BE2C (cell line): ENCODE measurements around the gene VAV2.

Source experiments
- DNase-seq: peaks from one replicate; pipeline ENCODE4 v3.0.0-alpha.2; 2020
- H3K27me3 ChIP-seq: fragments of 250-450 bp; sonication (Bioruptor Pico); 2 replicates; pipeline ENCODE4 v1.5.1; 2020; ENCODE audit warnings: mild to moderate bottlenecking
- H3K36me3 ChIP-seq: fragments of 250-450 bp; sonication (Bioruptor Pico); 2 replicates; pipeline ENCODE4 v1.5.1; 2020; ENCODE audit warnings: mild to moderate bottlenecking
- H3K4me1 ChIP-seq: fragments of 250-450 bp; sonication (Bioruptor Pico); 2 replicates; pipeline ENCODE4 v1.5.1; 2020
- H3K4me3 ChIP-seq: 2 replicates; pipeline ENCODE4 v1.5.1; 2011; ENCODE audit warnings: low read depth, low read length
- H3K9me3 ChIP-seq: fragments of 250-450 bp; sonication (Bioruptor Pico); 2 replicates; pipeline ENCODE4 v1.5.1; 2020
- TF ChIP-seq, protein P1 (sequence below): IDR thresholded peaks from 2 replicates; pipeline ENCODE4 v1.5.1; 2012; ENCODE audit warnings: mild to moderate bottlenecking, low read depth, low read length

The VAV2 gene

DNA sequence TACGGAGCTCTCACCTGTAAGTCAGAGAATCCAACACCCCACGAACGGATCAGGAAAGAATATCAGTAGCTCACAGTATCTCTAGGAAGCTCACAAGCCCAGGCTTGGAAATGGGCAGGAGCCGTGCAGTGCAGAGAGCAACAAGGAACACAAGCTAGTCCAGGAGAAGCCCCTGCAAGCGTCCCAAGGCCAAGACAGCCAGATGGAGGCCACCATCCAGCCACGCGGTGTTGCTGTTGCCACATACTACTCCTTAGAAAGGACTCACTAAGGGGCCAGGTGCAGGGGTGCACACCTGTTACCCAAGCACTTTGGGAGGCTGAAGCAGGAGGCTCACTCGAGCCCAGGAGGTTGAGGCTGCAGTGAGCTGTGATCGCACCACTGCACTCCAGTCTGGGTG is 15.4 kb upstream of the VAV2 start:
- DNase-seq = no peak
- TF ChIP-seq, protein P1, sequence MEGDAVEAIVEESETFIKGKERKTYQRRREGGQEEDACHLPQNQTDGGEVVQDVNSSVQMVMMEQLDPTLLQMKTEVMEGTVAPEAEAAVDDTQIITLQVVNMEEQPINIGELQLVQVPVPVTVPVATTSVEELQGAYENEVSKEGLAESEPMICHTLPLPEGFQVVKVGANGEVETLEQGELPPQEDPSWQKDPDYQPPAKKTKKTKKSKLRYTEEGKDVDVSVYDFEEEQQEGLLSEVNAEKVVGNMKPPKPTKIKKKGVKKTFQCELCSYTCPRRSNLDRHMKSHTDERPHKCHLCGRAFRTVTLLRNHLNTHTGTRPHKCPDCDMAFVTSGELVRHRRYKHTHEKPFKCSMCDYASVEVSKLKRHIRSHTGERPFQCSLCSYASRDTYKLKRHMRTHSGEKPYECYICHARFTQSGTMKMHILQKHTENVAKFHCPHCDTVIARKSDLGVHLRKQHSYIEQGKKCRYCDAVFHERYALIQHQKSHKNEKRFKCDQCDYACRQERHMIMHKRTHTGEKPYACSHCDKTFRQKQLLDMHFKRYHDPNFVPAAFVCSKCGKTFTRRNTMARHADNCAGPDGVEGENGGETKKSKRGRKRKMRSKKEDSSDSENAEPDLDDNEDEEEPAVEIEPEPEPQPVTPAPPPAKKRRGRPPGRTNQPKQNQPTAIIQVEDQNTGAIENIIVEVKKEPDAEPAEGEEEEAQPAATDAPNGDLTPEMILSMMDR = no peak
- H3K27me3 ChIP-seq = no peaks in the 10 kb centered on the region
- H3K36me3 ChIP-seq = no peaks in the 10 kb centered on the region
- peaks cover 10% of the 10 kb centered on the region for H3K4me1 ChIP-seq
- H3K9me3 ChIP-seq = no peaks in the 10 kb centered on the region
- no peak overlapping the region for H3K4me3 ChIP-seq

DNA sequence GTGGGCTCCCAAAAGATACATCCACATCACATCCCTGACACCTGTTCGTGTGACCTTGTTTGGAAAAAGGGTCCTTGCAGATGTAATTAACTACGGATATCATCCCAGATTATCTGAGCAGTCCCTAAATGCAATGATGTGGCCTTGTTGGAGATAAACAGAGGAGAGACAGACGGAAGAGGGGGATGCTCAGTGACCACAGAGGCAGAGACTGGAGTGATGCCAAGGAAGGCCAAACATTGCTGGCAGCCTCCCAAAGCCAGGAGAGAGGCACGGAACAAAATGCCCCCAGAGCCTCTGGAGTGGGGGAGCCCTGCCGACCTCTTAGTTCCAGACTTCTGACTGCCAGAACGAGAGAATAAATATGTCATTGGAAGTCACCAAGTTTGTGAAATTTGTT is 15.0 kb upstream of the VAV2 start:
- Histone ChIP-seq H3K27me3 (no peaks in the 10 kb centered on the region), H3K9me3 (no peaks in the 10 kb centered on the region), H3K4me3 (no peak overlapping the region), H3K4me1 (peaks cover 10% of the 10 kb centered on the region), H3K36me3 (no peaks in the 10 kb centered on the region)
- TF ChIP-seq, protein P1 = no peak
- DNase-seq = peak; percentile 65

DNA sequence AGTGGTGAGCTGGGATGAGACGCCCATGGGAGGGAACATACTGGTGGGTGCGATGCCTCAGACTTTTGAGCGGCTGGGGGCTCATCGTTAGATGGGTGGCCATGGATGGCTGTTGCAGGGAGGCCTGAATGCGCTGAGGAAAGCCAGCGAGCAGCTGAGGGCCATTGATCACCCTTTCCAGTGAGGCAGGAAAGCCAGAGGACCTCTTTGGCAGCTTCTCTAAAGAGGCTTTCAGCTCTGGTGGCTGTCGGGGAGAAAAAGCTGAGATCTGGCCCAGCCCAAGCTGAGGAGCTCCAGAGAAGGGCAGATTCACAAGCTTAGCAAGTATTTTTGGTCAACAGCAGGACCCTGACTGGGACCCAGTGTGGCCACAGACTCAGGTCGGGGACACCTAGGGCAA is 13.3 kb upstream of the VAV2 start:
- no peaks in the 10 kb centered on the region for H3K9me3 ChIP-seq
- no peak for DNase-seq
- H3K27me3 ChIP-seq = no peaks in the 10 kb centered on the region
- H3K4me3 ChIP-seq = no peak overlapping the region
- H3K36me3 ChIP-seq = no peaks in the 10 kb centered on the region
- H3K4me1 ChIP-seq = peaks cover 10% of the 10 kb centered on the region
- TF ChIP-seq, protein P1 = no peak

DNA sequence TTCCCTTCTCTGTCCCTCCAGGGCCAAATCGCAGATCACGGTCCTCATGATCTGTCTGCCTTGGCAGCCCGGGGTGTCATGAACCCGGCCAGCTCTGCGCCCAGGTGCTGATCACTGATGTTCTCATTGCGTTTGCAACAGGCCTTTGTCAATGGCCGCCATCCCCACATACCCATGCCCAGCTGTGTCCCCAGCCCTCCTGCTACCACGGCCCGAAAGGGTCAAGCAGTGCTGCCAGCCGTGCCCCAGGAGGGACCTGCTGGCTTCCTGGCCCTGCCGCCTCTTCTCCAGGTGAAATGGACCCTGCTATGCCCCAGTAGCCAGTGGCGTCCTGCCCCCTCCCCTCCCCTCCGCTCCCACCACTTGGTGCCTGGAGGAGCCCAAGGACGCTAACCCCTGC is 12.8 kb upstream of the VAV2 start:
- Histone ChIP-seq H3K27me3 (no peaks in the 10 kb centered on the region), H3K36me3 (no peaks in the 10 kb centered on the region), H3K4me1 (peaks cover 10% of the 10 kb centered on the region), H3K4me3 (no peak overlapping the region), H3K9me3 (no peaks in the 10 kb centered on the region)
- no peak for DNase-seq
- TF ChIP-seq, protein P1 = no peak

DNA sequence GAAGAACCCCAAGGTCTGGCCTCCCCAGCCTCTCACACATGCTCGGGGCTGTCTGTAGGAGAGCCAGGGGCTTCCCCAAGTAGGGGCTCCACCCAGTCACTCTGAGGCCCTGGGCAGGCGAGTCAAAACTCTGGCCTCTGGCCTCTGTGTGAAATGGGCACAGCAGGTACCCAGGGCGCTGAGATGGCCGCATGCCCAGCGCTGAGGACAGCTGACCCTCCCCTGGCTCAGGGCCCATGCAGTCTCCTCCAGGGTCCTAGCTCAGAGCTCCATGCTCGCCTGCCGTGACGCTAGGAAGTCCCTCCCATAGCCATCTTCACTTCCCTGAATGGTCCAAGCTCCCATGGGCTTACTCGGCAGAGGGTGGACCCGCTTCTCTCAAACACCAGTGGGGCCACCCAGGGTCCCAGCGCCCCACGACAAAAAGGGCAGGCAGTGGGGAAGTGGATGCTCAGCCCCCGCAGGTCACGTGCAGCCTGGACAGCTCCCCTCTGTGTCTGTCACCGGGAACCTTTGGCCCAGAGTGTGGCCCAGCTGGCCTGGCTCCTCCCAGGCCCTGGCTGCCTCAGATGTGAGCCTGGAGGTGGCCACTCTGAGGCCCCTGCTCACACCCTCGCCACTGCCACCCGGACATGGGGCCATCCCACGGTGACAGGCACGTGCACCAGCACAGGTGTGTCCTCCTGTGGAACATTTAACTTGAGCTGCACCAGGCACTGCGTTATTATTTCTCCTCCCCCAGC is 12.2 kb upstream of the VAV2 start:
- peaks cover 10% of the 10 kb centered on the region for H3K4me1 ChIP-seq
- DNase-seq = no peak
- no peaks in the 10 kb centered on the region for H3K27me3 ChIP-seq
- TF ChIP-seq, protein P1 = no peak
- no peaks in the 10 kb centered on the region for H3K36me3 ChIP-seq
- H3K9me3 ChIP-seq = no peaks in the 10 kb centered on the region
- no peak overlapping the region for H3K4me3 ChIP-seq

DNA sequence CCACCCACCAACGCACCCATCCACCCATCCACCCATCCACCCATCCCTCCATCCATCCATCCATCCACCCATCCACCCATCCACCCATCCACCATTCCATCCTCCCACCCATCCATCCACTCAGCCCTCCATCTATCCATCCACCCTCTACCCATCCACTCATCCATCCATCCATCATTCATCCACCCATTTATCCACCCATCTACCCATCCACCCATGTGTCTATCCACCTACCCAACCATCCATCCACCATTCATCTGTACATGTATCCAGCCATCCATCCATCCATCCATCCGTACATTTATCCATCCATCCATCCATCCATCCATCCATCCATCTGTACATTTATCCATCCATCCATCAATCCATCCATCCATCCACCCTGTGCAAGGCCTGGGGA is 11.1 kb upstream of the VAV2 start:
- TF ChIP-seq, protein P1 = no peak
- H3K4me1 ChIP-seq = peaks cover 10% of the 10 kb centered on the region
- no peaks in the 10 kb centered on the region for H3K9me3 ChIP-seq
- DNase-seq = no peak
- H3K36me3 ChIP-seq = no peaks in the 10 kb centered on the region
- no peak overlapping the region for H3K4me3 ChIP-seq
- H3K27me3 ChIP-seq = no peaks in the 10 kb centered on the region
